IMR-90 (cell line): ENCODE results near the gene KCNQ5. TPM values are rescaled to one million over a fixed set of nuclear protein-coding genes. Genes with fewer than 3 reads are reported as not detected.

ENCODE experiments used
- ATAC-seq: fragments of 200-7000 bp; cut with Tn5 transposase; 2 replicates; pipeline ENCODE4 v1.9.1; 2020; ENCODE audit warnings: low read depth, mild to moderate bottlenecking, moderate library complexity
- BruUV-seq: library from RNA; stranded (reverse); fragments of 400-500 nt; replicated peaks from 2 replicates; lab custom pipeline; 2021; lab: Mats Ljungman, UMichigan
- CTCF ChIA-PET: fragments of 300-600 bp; formaldehyde crosslinking; extraction: SDS; loops from one replicate; lab custom pipeline; 2021; ENCODE audit warnings: antibody characterized with exemption; lab: Yijun Ruan, JAX
- POLR2A ChIA-PET: fragments of 300-600 bp; sonication (Branson Sonifier 250); formaldehyde crosslinking; loops from one replicate; lab custom pipeline; 2022; ENCODE audit warnings: antibody characterized with exemption; ENCODE audit not compliant: unreplicated experiment; lab: Charles Lee
- DNase-seq: peaks from one replicate; pipeline ENCODE4 v3.0.0; 2013
- H2AFZ ChIP-seq: replicated peaks from 2 replicates; pipeline ENCODE3; 2013; ENCODE audit warnings: low read length, mild to moderate bottlenecking; ENCODE audit not compliant: poor library complexity
- H2AK5ac ChIP-seq: 2 replicates; pipeline ENCODE4 v1.6.1; 2013; ENCODE audit warnings: low read depth, low read length, inconsistent platforms
- H2AK9ac ChIP-seq: replicated peaks from 2 replicates; pipeline ENCODE3; 2013; ENCODE audit warnings: mild to moderate bottlenecking, low read depth, low read length, moderate library complexity; ENCODE audit not compliant: poor library complexity
- H2BK120ac ChIP-seq: 2 replicates; pipeline ENCODE4 v1.6.1; 2013; ENCODE audit warnings: low read depth, low read length, inconsistent platforms
- H2BK15ac ChIP-seq: 3 replicates; pipeline ENCODE4 v1.6.1; 2013; ENCODE audit warnings: low read depth, low read length, inconsistent platforms
- H2BK20ac ChIP-seq: 2 replicates; pipeline ENCODE4 v1.6.1; 2013; ENCODE audit warnings: low read depth, mild to moderate bottlenecking, inconsistent platforms, low read length, moderate library complexity
- H2BK5ac ChIP-seq: 2 replicates; pipeline ENCODE4 v1.6.1; 2013; ENCODE audit warnings: mild to moderate bottlenecking, low read depth, low read length, inconsistent platforms; ENCODE audit not compliant: poor library complexity, severe bottlenecking
- H3K14ac ChIP-seq: replicated peaks from 2 replicates; pipeline ENCODE4 v1.6.1; 2013; ENCODE audit warnings: low read depth, low read length, inconsistent platforms
- H3K18ac ChIP-seq: 2 replicates; pipeline ENCODE4 v1.6.1; 2013; ENCODE audit warnings: low read depth, low read length, control low read depth
- H3K23ac ChIP-seq: 2 replicates; pipeline ENCODE4 v1.6.1; 2013; ENCODE audit warnings: low read depth, low read length, inconsistent platforms
- H3K27ac ChIP-seq: 2 replicates; pipeline ENCODE4 v1.5.1; 2013; ENCODE audit warnings: mild to moderate bottlenecking, control low read depth, low read length; ENCODE audit not compliant: insufficient read depth
- H3K27me3 ChIP-seq: 2 replicates; pipeline ENCODE4 v1.6.1; 2013; ENCODE audit warnings: low read length; ENCODE audit not compliant: control insufficient read depth, insufficient read depth
- H3K36me3 ChIP-seq: 2 replicates; pipeline ENCODE4 v1.6.1; 2013; ENCODE audit warnings: low read length, mixed read lengths; ENCODE audit not compliant: control insufficient read depth, insufficient read depth
- H3K4ac ChIP-seq: 2 replicates; pipeline ENCODE4 v1.6.1; 2013; ENCODE audit warnings: low read depth, low read length, inconsistent platforms
- H3K4me1 ChIP-seq: 2 replicates; pipeline ENCODE4 v1.6.1; 2013; ENCODE audit warnings: low read length, mixed read lengths; ENCODE audit not compliant: control insufficient read depth, insufficient read depth
- H3K4me2 ChIP-seq: 2 replicates; pipeline ENCODE4 v1.6.1; 2013; ENCODE audit warnings: low read depth, mild to moderate bottlenecking, control low read depth, low read length, moderate library complexity
- H3K4me3 ChIP-seq: 2 replicates; pipeline ENCODE4 v1.5.1; 2013; ENCODE audit warnings: low read depth, mild to moderate bottlenecking, control low read depth, low read length, moderate library complexity; ENCODE audit not compliant: insufficient read depth
- H3K56ac ChIP-seq: 2 replicates; pipeline ENCODE4 v1.6.1; 2013; ENCODE audit warnings: low read length, inconsistent platforms; ENCODE audit not compliant: insufficient read depth; ENCODE audit errors: extremely low read depth
- H3K79me1 ChIP-seq, 2 experiments: 2 replicates each; pipeline ENCODE4 v1.6.1; 2013; ENCODE audit warnings: low read length in 2 of 2, inconsistent platforms in 1 of 2, low read depth in 1 of 2
- H3K9ac ChIP-seq: 2 replicates; pipeline ENCODE4 v1.6.1; 2013; ENCODE audit warnings: low read depth, low read length, control low read depth
- H3K9me1 ChIP-seq: 2 replicates; pipeline ENCODE4 v1.6.1; 2013; ENCODE audit warnings: low read length, inconsistent platforms; ENCODE audit not compliant: insufficient read depth
- H3K9me3 ChIP-seq: 2 replicates; pipeline ENCODE4 v1.6.1; 2013; ENCODE audit warnings: low read length; ENCODE audit not compliant: control insufficient read depth, insufficient read depth
- H4K20me1 ChIP-seq: 2 replicates; pipeline ENCODE4 v1.6.1; 2013; ENCODE audit warnings: low read length, inconsistent platforms; ENCODE audit not compliant: insufficient read depth
- H4K5ac ChIP-seq: 2 replicates; pipeline ENCODE4 v1.6.1; 2013; ENCODE audit warnings: mild to moderate bottlenecking, low read depth, low read length, control low read depth
- H4K8ac ChIP-seq, 2 experiments: 2 replicates each; pipeline ENCODE4 v1.6.1; 2013; ENCODE audit warnings: low read depth in 2 of 2, low read length in 2 of 2, control low read depth in 1 of 2, inconsistent platforms in 1 of 2
- H4K91ac ChIP-seq: 2 replicates; pipeline ENCODE4 v1.6.1; 2013; ENCODE audit warnings: low read depth, low read length, inconsistent platforms; ENCODE audit not compliant: insufficient read depth
- BHLHE40 ChIP-seq: fragments of 150-350 bp; IDR thresholded peaks from 2 replicates; pipeline ENCODE4 v1.6.1; 2016; ENCODE audit warnings: mild to moderate bottlenecking, low read depth, low read length
- CEBPB ChIP-seq: IDR thresholded peaks from 2 replicates; pipeline ENCODE4 v1.6.1; 2012; ENCODE audit warnings: low read depth, low read length, improper control_type of control experiment
- CHD1 ChIP-seq: IDR thresholded peaks from 2 replicates; pipeline ENCODE4 v1.6.1; 2012; ENCODE audit warnings: low read depth, low read length, improper control_type of control experiment
- ELK1 ChIP-seq: fragments of 150-350 bp; IDR thresholded peaks from 2 replicates; pipeline ENCODE4 v1.6.1; 2016; ENCODE audit warnings: low read depth, mild to moderate bottlenecking, low read length, moderate library complexity, borderline replicate concordance
- FOS ChIP-seq: fragments of 150-350 bp; IDR thresholded peaks from 2 replicates; pipeline ENCODE4 v1.6.1; 2016; ENCODE audit warnings: low read depth, low read length
- MAFK ChIP-seq: IDR thresholded peaks from 2 replicates; pipeline ENCODE4 v1.6.1; 2012; ENCODE audit warnings: low read depth, low read length, improper control_type of control experiment
- MAZ ChIP-seq: IDR thresholded peaks from 2 replicates; pipeline ENCODE4 v1.6.1; 2012; ENCODE audit warnings: low read depth, mild to moderate bottlenecking, low read length, improper control_type of control experiment, moderate library complexity, borderline replicate concordance
- MXI1 ChIP-seq: IDR thresholded peaks from 2 replicates; pipeline ENCODE4 v1.6.1; 2012; ENCODE audit warnings: low read depth, mild to moderate bottlenecking, low read length, moderate library complexity, borderline replicate concordance
- NFE2L2 ChIP-seq: fragments of 150-350 bp; IDR thresholded peaks from 2 replicates; pipeline ENCODE4 v1.6.1; 2016; ENCODE audit warnings: low read depth, mild to moderate bottlenecking, low read length
- POLR2A ChIP-seq: IDR thresholded peaks from 2 replicates; pipeline ENCODE4 v1.6.1; 2012; ENCODE audit warnings: mild to moderate bottlenecking, low read depth, low read length
- RAD21 ChIP-seq: IDR thresholded peaks from 2 replicates; pipeline ENCODE4 v1.6.1; 2012; ENCODE audit warnings: low read length, improper control_type of control experiment
- RCOR1 ChIP-seq: IDR thresholded peaks from 2 replicates; pipeline ENCODE4 v1.6.1; 2012; ENCODE audit warnings: mild to moderate bottlenecking, low read length, improper control_type of control experiment; ENCODE audit not compliant: insufficient replicate concordance
- RFX5 ChIP-seq: IDR thresholded peaks from 2 replicates; pipeline ENCODE4 v1.8.0; 2012; ENCODE audit warnings: low read depth, mild to moderate bottlenecking, low read length, moderate library complexity
- SMC3 ChIP-seq: fragments of 150-350 bp; IDR thresholded peaks from 2 replicates; pipeline ENCODE4 v1.6.1; 2016; ENCODE audit warnings: low read depth, mild to moderate bottlenecking, antibody characterized with exemption, low read length, moderate library complexity
- dilution Hi-C: fragments of 300-500 bp; cut with HindIII; formaldehyde crosslinking; loops from one replicate; pipeline ENCODE4 v1.14.3; 2018; ENCODE audit warnings: low sequenced_read_pairs; ENCODE audit not compliant: unreplicated experiment
- in situ Hi-C: fragments of 300-500 bp; cut with MboI; formaldehyde crosslinking; loops from 3 replicates; pipeline ENCODE4 v1.14.3; 2019; ENCODE audit warnings: low sequenced_read_pairs, inconsistent platforms, mixed read lengths
- intact Hi-C: fragments of 100-400 bp; cut with micrococcal nuclease; formaldehyde crosslinking; loops from 2 replicates; pipeline ENCODE4 v1.10.0; 2022
- polyA plus RNA-seq, 3 experiments: library from polyadenylated mRNA; depleted of rRNA; stranded (reverse); fragments of >200 nt; gene quantifications; 2 replicates each; pipeline ENCODE4 v1.2.3, GENCODE V29; 2012; ENCODE audit warnings: low replicate concordance in 1 of 3
- total RNA-seq: library from RNA; depleted of rRNA; stranded (reverse); fragments of >200 nt; gene quantifications from 2 replicates; pipeline ENCODE4 v1.2.3, GENCODE V29; 2012
- TF ChIP-seq, protein P1 (sequence below): fragments of 150-350 bp; IDR thresholded peaks from 2 replicates; pipeline ENCODE4 v1.6.1; 2017; ENCODE audit warnings: mild to moderate bottlenecking, antibody characterized with exemption, low read length, low read depth
- TF ChIP-seq, protein P2 (sequence below): conservative IDR thresholded peaks from 2 replicates; pipeline ENCODE4 v1.5.1; 2012; ENCODE audit warnings: mild to moderate bottlenecking, low read depth, low read length, improper control_type of control experiment

The KCNQ5 gene
- total and polyA plus RNA-seq, 2 of the 4 experiments (the other 2 are of a cell fraction) = 0.75 to 1.3 TPM

GRCh38 chr6:73030257-73030656, 408.4 kb downstream of the KCNQ5 start:
- Histone ChIP-seq H2BK15ac (no peak overlapping the region), H3K14ac (no peak overlapping the region), H3K4me2 (no peak overlapping the region), H3K9me1 (no peaks in the 10 kb centered on the region), H3K4me3 (no peak overlapping the region), H2BK5ac (no peak overlapping the region), H2AK9ac (no peak overlapping the region), H3K23ac (no peak overlapping the region), H3K4ac (no peak overlapping the region), H3K9me3 (no peaks in the 10 kb centered on the region), H3K18ac (no peak overlapping the region), H2BK20ac (no peak overlapping the region), H4K91ac (no peak overlapping the region), H4K5ac (no peak overlapping the region), H3K4me1 (peaks cover 3% of the 10 kb centered on the region), H3K27me3 (no peaks in the 10 kb centered on the region), H3K36me3 (no peaks in the 10 kb centered on the region), H2AK5ac (no peak overlapping the region), H3K27ac (no peak overlapping the region), H3K79me1 (no peaks in the 10 kb centered on the region; a peak in 1 of 4 replicates), H2BK120ac (no peak overlapping the region), H2AFZ (no peak overlapping the region), H3K56ac (no peak overlapping the region), H4K20me1 (no peaks in the 10 kb centered on the region), H4K8ac (no peak overlapping the region), H3K9ac (no peak overlapping the region)
- ChIA-PET POLR2A (no interaction called here), CTCF (no interaction called here)
- dilution Hi-C loops (no loop called here), intact Hi-C loops (no loop called here), in situ Hi-C loops (no loop called here)
- TF ChIP-seq RCOR1 (no peak), POLR2A (no peak), MAZ (no peak), CEBPB (no peak), NFE2L2 (no peak), RAD21 (no peak), MAFK (no peak), RFX5 (no peak), CHD1 (no peak), ELK1 (no peak), SMC3 (no peak), MXI1 (no peak), BHLHE40 (no peak), FOS (no peak)
- TF ChIP-seq, protein P1, sequence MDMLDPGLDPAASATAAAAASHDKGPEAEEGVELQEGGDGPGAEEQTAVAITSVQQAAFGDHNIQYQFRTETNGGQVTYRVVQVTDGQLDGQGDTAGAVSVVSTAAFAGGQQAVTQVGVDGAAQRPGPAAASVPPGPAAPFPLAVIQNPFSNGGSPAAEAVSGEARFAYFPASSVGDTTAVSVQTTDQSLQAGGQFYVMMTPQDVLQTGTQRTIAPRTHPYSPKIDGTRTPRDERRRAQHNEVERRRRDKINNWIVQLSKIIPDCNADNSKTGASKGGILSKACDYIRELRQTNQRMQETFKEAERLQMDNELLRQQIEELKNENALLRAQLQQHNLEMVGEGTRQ = no peak
- TF ChIP-seq, protein P2, sequence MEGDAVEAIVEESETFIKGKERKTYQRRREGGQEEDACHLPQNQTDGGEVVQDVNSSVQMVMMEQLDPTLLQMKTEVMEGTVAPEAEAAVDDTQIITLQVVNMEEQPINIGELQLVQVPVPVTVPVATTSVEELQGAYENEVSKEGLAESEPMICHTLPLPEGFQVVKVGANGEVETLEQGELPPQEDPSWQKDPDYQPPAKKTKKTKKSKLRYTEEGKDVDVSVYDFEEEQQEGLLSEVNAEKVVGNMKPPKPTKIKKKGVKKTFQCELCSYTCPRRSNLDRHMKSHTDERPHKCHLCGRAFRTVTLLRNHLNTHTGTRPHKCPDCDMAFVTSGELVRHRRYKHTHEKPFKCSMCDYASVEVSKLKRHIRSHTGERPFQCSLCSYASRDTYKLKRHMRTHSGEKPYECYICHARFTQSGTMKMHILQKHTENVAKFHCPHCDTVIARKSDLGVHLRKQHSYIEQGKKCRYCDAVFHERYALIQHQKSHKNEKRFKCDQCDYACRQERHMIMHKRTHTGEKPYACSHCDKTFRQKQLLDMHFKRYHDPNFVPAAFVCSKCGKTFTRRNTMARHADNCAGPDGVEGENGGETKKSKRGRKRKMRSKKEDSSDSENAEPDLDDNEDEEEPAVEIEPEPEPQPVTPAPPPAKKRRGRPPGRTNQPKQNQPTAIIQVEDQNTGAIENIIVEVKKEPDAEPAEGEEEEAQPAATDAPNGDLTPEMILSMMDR = no peak
- no peak for ATAC-seq
- no peak for DNase-seq
- BruUV-seq = no TSS peak
